ENCODE results near the gene FGFR1OP2. TPM values are rescaled to one million over a fixed set of nuclear protein-coding genes. Genes with fewer than 3 reads are reported as not detected.

Gene FGFR1OP2
- total and polyA plus RNA-seq, 2 of the 8 experiments (the other 6 are each of a cell fraction or from before 2014, with no cell fraction given): 8.8 to 34.4 TPM

GRCh38 chr12:26939953-26940352 is 1.7 kb downstream of the FGFR1OP2 start (continued):
- TF ChIP-seq CHD7 (IDR thresholded peaks at IDR 0.05; ENCODE audit: insufficient replicate concordance, low read length) (no peak), NANOG (IDR thresholded peaks at IDR 0.05; ENCODE audit: insufficient read depth, low read depth, low read length, poor library complexity, severe bottlenecking) (no peak), POU5F1 (IDR thresholded peaks at IDR 0.05; ENCODE audit: low read depth, low read length) (no peak)
